ENCODE measurements around the gene SEC16B.

SEC16B gene

GRCh38 chr1:177966199-177966598 is 3.7 kb downstream of the SEC16B start:
- no peak overlapping the region for H3K27ac ChIP-seq (ENCODE audit: low read depth, low read length)
- no peaks in the 10 kb centered on the region for H3K79me2 ChIP-seq (ENCODE audit: insufficient read depth, low read length)
- TF ChIP-seq CTCF (IDR thresholded peaks at IDR 0.05; ENCODE audit: insufficient read depth, low read length, poor library complexity, severe bottlenecking) = no peak
- no peak for TF ChIP-seq EZH2phosphoT487 (conservative IDR thresholded peaks at IDR 0.05; ENCODE audit: low read length)

GRCh38 chr1:177965293-177965692 is 4.6 kb downstream of the SEC16B start:
- TF ChIP-seq EZH2phosphoT487 (conservative IDR thresholded peaks at IDR 0.05; ENCODE audit: low read length) = no peak
- no peak for TF ChIP-seq CTCF (IDR thresholded peaks at IDR 0.05; ENCODE audit: insufficient read depth, low read length, poor library complexity, severe bottlenecking)
- no peaks in the 10 kb centered on the region for H3K9me2 ChIP-seq (replicated peaks; ENCODE audit: insufficient read depth, low read length)
- H3K36me3 ChIP-seq (ENCODE audit: low read length) = no peaks in the 10 kb centered on the region

More at GRCh38 chr1:177966199-177966598, 3.7 kb downstream of the SEC16B start:
- Histone ChIP-seq H3K9me3 (ENCODE audit: insufficient read depth, low read length) (no peaks in the 10 kb centered on the region), H3K9ac (ENCODE audit: low read length) (no peak overlapping the region), H3F3A (ENCODE audit: insufficient read depth) (no peaks in the 10 kb centered on the region), H2AFZ (ENCODE audit: low read depth, low read length, severe bottlenecking) (no peak overlapping the region), H3K27me3 (ENCODE audit: low read length) (no peaks in the 10 kb centered on the region), H4K20me1 (ENCODE audit: low read depth, low read length) (no peaks in the 10 kb centered on the region), H3K36me3 (ENCODE audit: low read length) (no peaks in the 10 kb centered on the region), H3K4me2 (ENCODE audit: low read depth, low read length, poor library complexity, severe bottlenecking) (no peak overlapping the region), H3K4me3 (ENCODE audit: insufficient read depth, low read length, poor library complexity, severe bottlenecking) (no peak overlapping the region), H3K9me2 (replicated peaks; ENCODE audit: insufficient read depth, low read length) (no peaks in the 10 kb centered on the region)

GRCh38 chr1:177964336-177964735 is 5.5 kb downstream of the SEC16B start:
- Histone ChIP-seq H3K9me2 (replicated peaks; ENCODE audit: insufficient read depth, low read length) (no peaks in the 10 kb centered on the region), H3K4me2 (ENCODE audit: low read depth, low read length, poor library complexity, severe bottlenecking) (no peak overlapping the region), H3K36me3 (ENCODE audit: low read length) (no peaks in the 10 kb centered on the region), H3K9me3 (ENCODE audit: insufficient read depth, low read length) (no peaks in the 10 kb centered on the region), H3K27me3 (ENCODE audit: low read length) (no peaks in the 10 kb centered on the region), H3K9ac (ENCODE audit: low read length) (no peak overlapping the region), H3K4me3 (ENCODE audit: insufficient read depth, low read length, poor library complexity, severe bottlenecking) (no peak overlapping the region), H3F3A (ENCODE audit: insufficient read depth) (no peaks in the 10 kb centered on the region), H3K79me2 (ENCODE audit: insufficient read depth, low read length) (no peaks in the 10 kb centered on the region), H2AFZ (ENCODE audit: low read depth, low read length, severe bottlenecking) (no peak overlapping the region), H3K27ac (ENCODE audit: low read depth, low read length) (no peak overlapping the region), H4K20me1 (ENCODE audit: low read depth, low read length) (no peaks in the 10 kb centered on the region)
- no peak for TF ChIP-seq CTCF (IDR thresholded peaks at IDR 0.05; ENCODE audit: insufficient read depth, low read length, poor library complexity, severe bottlenecking)
- TF ChIP-seq EZH2phosphoT487 (conservative IDR thresholded peaks at IDR 0.05; ENCODE audit: low read length) = no peak

More at GRCh38 chr1:177965293-177965692, 4.6 kb downstream of the SEC16B start:
- no peaks in the 10 kb centered on the region for H3K79me2 ChIP-seq (ENCODE audit: insufficient read depth, low read length)
- no peak overlapping the region for H2AFZ ChIP-seq (ENCODE audit: low read depth, low read length, severe bottlenecking)
- H3K9ac ChIP-seq (ENCODE audit: low read length) = no peak overlapping the region
- no peaks in the 10 kb centered on the region for H3F3A ChIP-seq (ENCODE audit: insufficient read depth)
- no peak overlapping the region for H3K4me2 ChIP-seq (ENCODE audit: low read depth, low read length, poor library complexity, severe bottlenecking)
- no peaks in the 10 kb centered on the region for H3K9me3 ChIP-seq (ENCODE audit: insufficient read depth, low read length)
- H3K27ac ChIP-seq (ENCODE audit: low read depth, low read length) = no peak overlapping the region
- no peaks in the 10 kb centered on the region for H3K27me3 ChIP-seq (ENCODE audit: low read length)
- no peak overlapping the region for H3K4me3 ChIP-seq (ENCODE audit: insufficient read depth, low read length, poor library complexity, severe bottlenecking)
- H4K20me1 ChIP-seq (ENCODE audit: low read depth, low read length) = no peaks in the 10 kb centered on the region

Measured in SU-DHL-6 (cell line).